K562 (cell line): ENCODE results near the gene TMEM222. TPM values are rescaled to one million over a fixed set of nuclear protein-coding genes. Genes with fewer than 3 reads are reported as not detected.

Experiments
- ATAC-seq: fragments of 200-7000 bp; cut with Tn5 transposase; 3 replicates; pipeline ENCODE4 v1.9.1; 2020; ENCODE audit warnings: moderate library complexity
- BruUV-seq: library from RNA; stranded (reverse); fragments of 400-500 nt; replicated peaks from 2 replicates; lab custom pipeline; 2021; lab: Mats Ljungman, UMichigan
- CTCF ChIA-PET: fragments of 300-600 bp; formaldehyde crosslinking; extraction: SDS; loops from one replicate; lab custom pipeline; 2021; ENCODE audit warnings: low intra/inter-chr PET ratio; lab: Yijun Ruan, JAX
- POLR2A ChIA-PET: fragments of 300-600, 350-650 bp; sonication (Branson Sonifier 250); formaldehyde crosslinking; extraction: SDS; loops from one replicate; lab custom pipeline; 2021; ENCODE audit warnings: antibody characterized with exemption, inconsistent platforms; lab: Yijun Ruan, JAX
- DNase-seq, 4 experiments: peaks; one replicate each; pipeline versions ENCODE4 v3.0.0 to v3.0.0-alpha.2; 2011 to 2018; ENCODE audit warnings: low spot score in 3 of 4, mixed read lengths in 3 of 4; ENCODE audit errors: extremely low read depth in 1 of 4
- FAIRE-seq: peaks from 2 replicates; lab custom pipeline; 2011; peaks lifted over from hg19 to GRCh38; lab: Jason Lieb, UNC
- H2AFZ ChIP-seq: 2 replicates; pipeline ENCODE4 v1.6.0; 2011; ENCODE audit warnings: low read depth, low read length, control low read depth, inconsistent platforms
- H3K27ac ChIP-seq: fragments of 200-600 bp; 3 replicates; pipeline ENCODE4 v1.8.0; 2011; ENCODE audit warnings: low read depth, mild to moderate bottlenecking, control low read depth, inconsistent platforms, low read length, moderate library complexity, mixed read lengths; ENCODE audit errors: extremely low read depth
- H3K27me3 ChIP-seq, 2 experiments: fragments of 300-600 bp in 1 of 2; 2 replicates in 1 of 2; 3 replicates in 1 of 2; pipeline versions ENCODE4 v1.6.0 to v1.8.0; 2011; ENCODE audit warnings: inconsistent platforms in 2 of 2, low read length in 2 of 2, mild to moderate bottlenecking in 1 of 2, mixed read lengths in 1 of 2, moderate library complexity in 1 of 2; ENCODE audit not compliant: control insufficient read depth in 2 of 2, insufficient read depth in 2 of 2
- H3K36me3 ChIP-seq: fragments of 300-600 bp; 3 replicates; pipeline ENCODE4 v1.8.0; 2011; ENCODE audit warnings: mild to moderate bottlenecking, low read length, inconsistent platforms; ENCODE audit not compliant: control insufficient read depth, insufficient read depth
- H3K4me1 ChIP-seq, 2 experiments: fragments of 200-600 bp in 1 of 2; replicated peaks in 1 of 2; 2 replicates in 1 of 2; 3 replicates in 1 of 2; pipeline versions ENCODE4 v1.5.1 to v1.8.0; 2011; ENCODE audit warnings: inconsistent platforms in 2 of 2, low read length in 2 of 2, mild to moderate bottlenecking in 1 of 2, mixed read lengths in 1 of 2, moderate library complexity in 1 of 2; ENCODE audit not compliant: control insufficient read depth in 2 of 2, insufficient read depth in 2 of 2
- H3K4me2 ChIP-seq: 2 replicates; pipeline ENCODE4 v1.6.1; 2011; ENCODE audit warnings: low read length, control low read depth, inconsistent platforms, mixed read lengths; ENCODE audit not compliant: insufficient read depth
- H3K4me3 ChIP-seq: fragments of 200-600 bp; sonication (generic), shearing (Covaris generic); 2 replicates; pipeline ENCODE4 v1.5.1; 2016; ENCODE audit warnings: control low read depth, inconsistent platforms
- H3K79me2 ChIP-seq: fragments of 200-600 bp; 3 replicates; pipeline ENCODE4 v1.8.0; 2011; ENCODE audit warnings: low read length, inconsistent platforms; ENCODE audit not compliant: control insufficient read depth, insufficient read depth
- H3K9ac ChIP-seq, 2 experiments: 2 replicates each; pipeline versions ENCODE4 v1.6.0 to v1.6.1; 2011; ENCODE audit warnings: low read depth in 2 of 2, low read length in 2 of 2, control low read depth in 1 of 2, inconsistent platforms in 1 of 2, mild to moderate bottlenecking in 1 of 2, mixed read lengths in 1 of 2; ENCODE audit not compliant: insufficient read depth in 1 of 2
- H3K9me1 ChIP-seq: one replicate; pipeline ENCODE4 v1.6.0; 2011; ENCODE audit warnings: inconsistent platforms, mild to moderate bottlenecking, low read length, moderate library complexity; ENCODE audit not compliant: control insufficient read depth, insufficient read depth
- H3K9me3 ChIP-seq: replicated peaks from 2 replicates; pipeline ENCODE4 v1.5.1; 2011; ENCODE audit warnings: low read depth, low read length, inconsistent platforms; ENCODE audit not compliant: control insufficient read depth, insufficient read depth
- H4K20me1 ChIP-seq: replicated peaks from 2 replicates; pipeline ENCODE4 v1.6.1; 2011; ENCODE audit warnings: low read length, inconsistent platforms, mixed read lengths; ENCODE audit not compliant: control insufficient read depth, insufficient read depth
- CEBPB ChIP-seq: fragments of 450-650 bp; IDR thresholded peaks from 2 replicates; pipeline ENCODE4 v1.6.1; 2016; ENCODE audit warnings: missing genetic modification characterization, missing compliant biosample characterization
- CEBPG ChIP-seq, 3 experiments: fragments of 200-800 bp in 1 of 3; sonication (Bioruptor generic) in 1 of 3; sonication (generic) in 1 of 3; formaldehyde crosslinking in 1 of 3; IDR thresholded peaks in 2 of 3; conservative IDR thresholded peaks in 1 of 3; 2 replicates each; pipeline versions ENCODE4 v1.6.1 to v1.8.0; 2016 to 2022; ENCODE audit warnings: missing compliant biosample characterization in 2 of 3, missing genetic modification characterization in 2 of 3, mild to moderate bottlenecking in 1 of 3, missing genetic modification reagents in 1 of 3
- CHD2 ChIP-seq: IDR thresholded peaks from 2 replicates; pipeline ENCODE4 v1.6.1; 2011; ENCODE audit warnings: low read depth, low read length
- HLTF ChIP-seq: fragments of 450-650 bp; IDR thresholded peaks from 2 replicates; pipeline ENCODE4 v1.6.1; 2016
- NCOR1 ChIP-seq: fragments of 450-650 bp; IDR thresholded peaks from 2 replicates; pipeline ENCODE4 v1.6.1; 2016; ENCODE audit warnings: mild to moderate bottlenecking, moderate library complexity
- NR2C1 ChIP-seq, 2 experiments: fragments of 450-650 bp; IDR thresholded peaks; 2 replicates each; pipeline ENCODE4 v1.6.1; 2017; ENCODE audit warnings: mild to moderate bottlenecking in 2 of 2, antibody characterized with exemption in 1 of 2, inconsistent platforms in 1 of 2, missing compliant biosample characterization in 1 of 2, missing genetic modification characterization in 1 of 2
- NR2C2 ChIP-seq, 2 experiments: fragments of 200-800 bp in 1 of 2; sonication (Bioruptor generic) in 1 of 2; sonication (generic) in 1 of 2; formaldehyde crosslinking in 1 of 2; IDR thresholded peaks; 2 replicates each; pipeline versions ENCODE4 v1.6.1 to v1.8.0; 2016 to 2022; ENCODE audit warnings: mild to moderate bottlenecking in 1 of 2, missing compliant biosample characterization in 1 of 2, missing genetic modification characterization in 1 of 2, missing genetic modification reagents in 1 of 2
- RCOR1 ChIP-seq, 2 experiments: IDR thresholded peaks; 2 replicates each; pipeline ENCODE4 v1.6.1; 2012; ENCODE audit warnings: low read depth in 2 of 2, low read length in 2 of 2, borderline replicate concordance in 1 of 2, improper control_type of control experiment in 1 of 2
- SMARCC2 ChIP-seq: fragments of 450-650 bp; IDR thresholded peaks from 2 replicates; pipeline ENCODE4 v1.6.1; 2017; ENCODE audit warnings: antibody characterized with exemption, moderate library complexity, mild to moderate bottlenecking, low read depth
- SNRNP70 ChIP-seq: fragments of 200-400 bp; formaldehyde crosslinking; optimal IDR thresholded peaks from 2 replicates; pipeline ENCODE3; 2017; ENCODE audit warnings: low read depth, low read length
- STAT5B ChIP-seq: fragments of 250-450 bp; sonication (Bioruptor Pico); IDR thresholded peaks from 2 replicates; pipeline ENCODE4 v1.8.0; 2021; ENCODE audit warnings: mild to moderate bottlenecking, inconsistent platforms
- ZNF134 ChIP-seq: fragments of 250-450 bp; sonication (Bioruptor Pico); conservative IDR thresholded peaks from 2 replicates; pipeline ENCODE4 v1.4.0; 2020
- ZNF511 ChIP-seq: sonication (generic); formaldehyde crosslinking; IDR thresholded peaks from 2 replicates; pipeline ENCODE4 v1.8.0; 2022; ENCODE audit warnings: mild to moderate bottlenecking, missing genetic modification reagents
- WGBS: fragments of 100-300 bp; shearing (Covaris generic); methylation state at CpG from one replicate; pipeline ENCODE4 v1.1.6; 2016; ENCODE audit warnings: low coverage, mixed read lengths; ENCODE audit not compliant: insufficient coverage; ENCODE audit errors: missing lambda C conversion rate; 5-methylcytosine and 5-hydroxymethylcytosine counted together
- in situ Hi-C: fragments of 300-500 bp; cut with MboI; formaldehyde crosslinking; loops from 4 replicates; pipeline ENCODE4 v1.15.0; 2018; ENCODE audit warnings: inconsistent platforms, mixed read lengths
- intact Hi-C: fragments of 100-400 bp; cut with micrococcal nuclease; formaldehyde crosslinking; loops from 2 replicates; pipeline ENCODE4 v1.14.2; 2022
- polyA plus RNA-seq, 8 experiments: library from polyadenylated mRNA; depleted of rRNA in 4 of 8; stranded (reverse) in 5 of 8; unstranded in 3 of 8; fragments of >200 nt; fragmentation: Nextera tagmentation in 2 of 8; fragmentation: Illumina TruSeq in 1 of 8; extraction: Ambion mirVana in 2 of 8; extraction: Trizol in 1 of 8; gene quantifications; 2 replicates each; pipeline versions ENCODE4 v1.2.1 to v1.2.3, GENCODE V29; 2011 to 2014; ENCODE audit warnings: inconsistent platforms in 1 of 8, missing spikeins in 1 of 8
- total RNA-seq, 7 experiments: library from RNA; depleted of rRNA in 6 of 7; stranded (reverse); fragments of >200 nt in 6 of 7; fragmentation: Illumina TruSeq in 2 of 7; extraction: Trizol in 2 of 7; gene quantifications; 2 replicates each; pipeline versions ENCODE4 v1.2.1 to v1.2.3, GENCODE V29; 2011 to 2021; ENCODE audit warnings: low replicate concordance in 1 of 7

The TMEM222 gene
- total and polyA plus RNA-seq, 9 of the 15 experiments (the other 6 are each of a cell fraction or from before 2014, with no cell fraction given) = 6.9 to 48.0 (median 32.8) TPM

GRCh38 chr1:27364696-27365371 lies 42.9 kb downstream of the TMEM222 start:
- DNase-seq (no peak), FAIRE-seq (no peak), ATAC-seq (no peak; the same call in 2 of the 3 replicates)
- Histone ChIP-seq H3K79me2 (no peaks in the 10 kb centered on the region), H3K27ac (peak overlapping the region; percentile 78), H3K36me3 (no peaks in the 10 kb centered on the region), H3K4me2 (peak overlapping the region; percentile 84), H3K9ac (peak overlapping the region; percentile 71 to 85), H3K4me3 (peak overlapping the region; percentile 82), H2AFZ (peak overlapping the region; percentile 77), H4K20me1 (no peaks in the 10 kb centered on the region; the same call in 1 of the 2 replicates), H3K27me3 (no peaks in the 10 kb centered on the region), H3K9me1 (no peaks in the 10 kb centered on the region), H3K4me1 (peaks cover 22 to 64% of the 10 kb centered on the region in 2 experiments; a peak in 4 of 5 replicates), H3K9me3 (no peaks in the 10 kb centered on the region)
- intact Hi-C loops (loop anchor here (10.0 kb wide), 1 partner anchor 170 kb away; no protein-coding TSS in a partner anchor), in situ Hi-C loops (no loop called here)
- POLR2A ChIA-PET = interaction anchor here (0.5 to 3.3 kb wide), 16 partner anchors 8 to 1216 kb away, joined by 3 to 20 read pairs (median 4); partner anchors contain the start of genes CD164L2, FCN3 and SYTL1
- CTCF ChIA-PET = no interaction called here
- BruUV-seq = TSS peak; percentile 73
- WGBS = 66% methylated on average over 11 of the region's 11 CpGs
- TF ChIP-seq RCOR1 (IDR thresholded peaks at IDR 0.05; ENCODE audit: borderline replicate concordance in 1 of 2, low read depth in 2 of 2, low read length in 2 of 2) = no peak
- no peak for TF ChIP-seq SNRNP70
- no peak for TF ChIP-seq NCOR1
- TF ChIP-seq CHD2 = no peak
- TF ChIP-seq HLTF = no peak
- peak; percentile 43; the same call in 1 of the 2 replicates for TF ChIP-seq ZNF511 (CRISPR knock-in tag)
- TF ChIP-seq NR2C2 (CRISPR knock-in tag; IDR thresholded peaks at IDR 0.05) = no peak
- TF ChIP-seq NR2C2 (tag; IDR thresholded peaks at IDR 0.05) = peak; percentile 69
- TF ChIP-seq ZNF134 = no peak
- TF ChIP-seq STAT5B (CRISPR knock-in tag) = no peak
- peak; percentile 87 for TF ChIP-seq CEBPB (tag)
- TF ChIP-seq SMARCC2 = no peak
- TF ChIP-seq CEBPG (CRISPR knock-in tag; IDR thresholded peaks at IDR 0.05) = peak; percentile 15
- peak in 1 of 2 experiments; percentile 44; a peak in 1 of 4 replicates for TF ChIP-seq CEBPG (tag; conservative IDR thresholded peaks at IDR 0.05 in 1 of 2, IDR thresholded peaks at IDR 0.05 in 1 of 2)
- peak; percentile 59; the same call in 1 of the 2 replicates for TF ChIP-seq NR2C1 (IDR thresholded peaks at IDR 0.05)
- TF ChIP-seq NR2C1 (tag; IDR thresholded peaks at IDR 0.05) = no peak
